Measurements from ENCODE around the gene FARS2.

FARS2 gene

GRCh38 chr6:5507131-5507681, 245.9 kb downstream of the FARS2 start:
- DNase-seq, result no peak

GRCh38 chr6:5509106-5509505, 247.8 kb downstream of the FARS2 start:
- Histone ChIP-seq H4K91ac (ENCODE audit: low read depth, low read length) (no peak overlapping the region), H3K9ac (ENCODE audit: low read length) (no peak overlapping the region), H2BK12ac (ENCODE audit: low read length) (no peak overlapping the region), H3K36me3 (ENCODE audit: control insufficient read depth in 1 of 2, insufficient read depth in 2 of 2, low read length in 2 of 2) (no peaks in the 10 kb centered on the region), H2BK5ac (ENCODE audit: low read depth, low read length, poor library complexity) (no peak overlapping the region), H3K27ac (ENCODE audit: low read depth, low read length) (no peak overlapping the region), H2AFZ (ENCODE audit: insufficient read depth, low read length, poor library complexity) (no peak overlapping the region), H3K23ac (ENCODE audit: low read length) (no peak overlapping the region), H3K4me3 (ENCODE audit: low read depth, low read length) (no peak overlapping the region), H3K4me1 (ENCODE audit: control insufficient read depth in 1 of 2, insufficient read depth in 2 of 2, low read length in 2 of 2) (no peaks in the 10 kb centered on the region), H3K79me1 (ENCODE audit: low read length) (no peaks in the 10 kb centered on the region), H3K9me3 (ENCODE audit: insufficient read depth, low read depth, low read length) (no peaks in the 10 kb centered on the region), H3K27me3 (ENCODE audit: insufficient read depth, low read length) (no peaks in the 10 kb centered on the region), H3K4ac (ENCODE audit: low read depth, low read length) (no peak overlapping the region), H2AK5ac (ENCODE audit: low read length) (no peak overlapping the region), H3K14ac (ENCODE audit: low read length) (no peak overlapping the region), H3K79me2 (ENCODE audit: control insufficient read depth, insufficient read depth, low read length, poor library complexity) (no peaks in the 10 kb centered on the region), H3K4me2 (ENCODE audit: low read length) (no peak overlapping the region), H2BK120ac (ENCODE audit: insufficient read depth, low read length, poor library complexity) (no peak overlapping the region), H4K12ac (ENCODE audit: low read depth, low read length) (no peak overlapping the region), H4K8ac (ENCODE audit: low read depth, low read length) (no peak overlapping the region), H3K18ac (ENCODE audit: low read length) (no peak overlapping the region)
- WGBS (ENCODE audit: extremely low coverage, insufficient coverage, insufficient read length), result no CpG with 5 or more reads among the region's 8 CpGs
- DNase-seq, result no peak

More at GRCh38 chr6:5507131-5507681, 245.9 kb downstream of the FARS2 start:
- H3K79me2 ChIP-seq (ENCODE audit: control insufficient read depth, insufficient read depth, low read length, poor library complexity), result no peaks in the 10 kb centered on the region
- no peak overlapping the region for H4K12ac ChIP-seq (ENCODE audit: low read depth, low read length)
- H3K23ac ChIP-seq (ENCODE audit: low read length), result no peak overlapping the region
- no peak overlapping the region for H2BK12ac ChIP-seq (ENCODE audit: low read length)
- no peak overlapping the region for H2BK5ac ChIP-seq (ENCODE audit: low read depth, low read length, poor library complexity)
- H3K27me3 ChIP-seq (ENCODE audit: insufficient read depth, low read length), result no peaks in the 10 kb centered on the region
- H2AFZ ChIP-seq (ENCODE audit: insufficient read depth, low read length, poor library complexity), result no peak overlapping the region
- no peak overlapping the region for H2AK5ac ChIP-seq (ENCODE audit: low read length)
- no peak overlapping the region for H3K4me3 ChIP-seq (ENCODE audit: low read depth, low read length)
- H3K4ac ChIP-seq (ENCODE audit: low read depth, low read length), result no peak overlapping the region
- no peak overlapping the region for H3K18ac ChIP-seq (ENCODE audit: low read length)
- no peak overlapping the region for H2BK120ac ChIP-seq (ENCODE audit: insufficient read depth, low read length, poor library complexity)
- H3K9ac ChIP-seq (ENCODE audit: low read length), result no peak overlapping the region
- no CpG with 5 or more reads among the region's 4 CpGs for WGBS (ENCODE audit: extremely low coverage, insufficient coverage, insufficient read length)
- H3K27ac ChIP-seq (ENCODE audit: low read depth, low read length), result no peak overlapping the region
- no peaks in the 10 kb centered on the region for H3K36me3 ChIP-seq (ENCODE audit: control insufficient read depth in 1 of 2, insufficient read depth in 2 of 2, low read length in 2 of 2)
- H3K14ac ChIP-seq (ENCODE audit: low read length), result no peak overlapping the region
- H3K79me1 ChIP-seq (ENCODE audit: low read length), result no peaks in the 10 kb centered on the region
- H3K4me1 ChIP-seq (ENCODE audit: control insufficient read depth in 1 of 2, insufficient read depth in 2 of 2, low read length in 2 of 2), result no peaks in the 10 kb centered on the region
- no peaks in the 10 kb centered on the region for H3K9me3 ChIP-seq (ENCODE audit: insufficient read depth, low read depth, low read length)
- no peak overlapping the region for H4K91ac ChIP-seq (ENCODE audit: low read depth, low read length)
- H4K8ac ChIP-seq (ENCODE audit: low read depth, low read length), result no peak overlapping the region
- no peak overlapping the region for H3K4me2 ChIP-seq (ENCODE audit: low read length)

- no peak overlapping the region for H2AFZ ChIP-seq (ENCODE audit: insufficient read depth, low read length, poor library complexity)
- DNase-seq, result no peak
- no peak overlapping the region for H2BK5ac ChIP-seq (ENCODE audit: low read depth, low read length, poor library complexity)
- no peak overlapping the region for H2AK5ac ChIP-seq (ENCODE audit: low read length)
- H3K79me2 ChIP-seq (ENCODE audit: control insufficient read depth, insufficient read depth, low read length, poor library complexity), result no peaks in the 10 kb centered on the region
- H3K36me3 ChIP-seq (ENCODE audit: control insufficient read depth in 1 of 2, insufficient read depth in 2 of 2, low read length in 2 of 2), result no peaks in the 10 kb centered on the region
- H3K4me1 ChIP-seq (ENCODE audit: control insufficient read depth in 1 of 2, insufficient read depth in 2 of 2, low read length in 2 of 2), result no peaks in the 10 kb centered on the region
- H4K12ac ChIP-seq (ENCODE audit: low read depth, low read length), result no peak overlapping the region
- H3K4me2 ChIP-seq (ENCODE audit: low read length), result no peak overlapping the region
- H3K79me1 ChIP-seq (ENCODE audit: low read length), result no peaks in the 10 kb centered on the region
- no peak overlapping the region for H3K4ac ChIP-seq (ENCODE audit: low read depth, low read length)
- no peak overlapping the region for H3K18ac ChIP-seq (ENCODE audit: low read length)
- no peak overlapping the region for H3K14ac ChIP-seq (ENCODE audit: low read length)
- peak overlapping the region; percentile 76 for H3K23ac ChIP-seq (ENCODE audit: low read length)
- H3K27me3 ChIP-seq (ENCODE audit: insufficient read depth, low read length), result no peaks in the 10 kb centered on the region
- no CpG with 5 or more reads among the region's 24 CpGs for WGBS (ENCODE audit: extremely low coverage, insufficient coverage, insufficient read length)
- no peak overlapping the region for H4K8ac ChIP-seq (ENCODE audit: low read depth, low read length)
- no peak overlapping the region for H4K91ac ChIP-seq (ENCODE audit: low read depth, low read length)
- H3K9me3 ChIP-seq (ENCODE audit: insufficient read depth, low read depth, low read length), result no peaks in the 10 kb centered on the region
- H2BK120ac ChIP-seq (ENCODE audit: insufficient read depth, low read length, poor library complexity), result no peak overlapping the region
- H3K4me3 ChIP-seq (ENCODE audit: low read depth, low read length), result peak overlapping the region; percentile 13
- no peak overlapping the region for H2BK12ac ChIP-seq (ENCODE audit: low read length)
- no peak overlapping the region for H3K27ac ChIP-seq (ENCODE audit: low read depth, low read length)
- H3K9ac ChIP-seq (ENCODE audit: low read length), result peak overlapping the region; percentile 74
These were observed 249.2 kb downstream of the FARS2 start for GRCh38 chr6:5510331-5511133.

DNA sequence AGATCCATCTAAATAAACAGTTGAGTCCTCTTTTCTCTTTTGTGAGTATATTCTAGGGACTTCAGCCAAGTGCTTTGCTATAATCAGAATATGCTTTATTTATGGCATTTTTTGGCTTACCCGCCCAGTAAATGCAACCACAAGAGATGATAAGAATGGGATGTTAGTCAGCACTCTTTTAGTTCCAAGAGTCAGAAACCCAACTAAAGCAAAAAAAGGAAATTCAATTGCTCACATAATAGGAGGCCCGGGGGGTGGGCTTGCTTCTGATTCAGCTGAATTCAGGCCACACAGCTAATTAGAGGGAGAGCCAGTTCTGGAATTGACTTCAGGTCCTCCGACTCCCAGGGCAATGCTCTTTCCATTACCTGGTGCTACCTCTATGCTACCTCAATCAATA, 250.6 kb downstream of the FARS2 start:
- Histone ChIP-seq H3K36me3 (ENCODE audit: control insufficient read depth in 1 of 2, insufficient read depth in 2 of 2, low read length in 2 of 2) (no peaks in the 10 kb centered on the region), H2BK120ac (ENCODE audit: insufficient read depth, low read length, poor library complexity) (no peak overlapping the region), H3K23ac (ENCODE audit: low read length) (no peak overlapping the region), H3K27me3 (ENCODE audit: insufficient read depth, low read length) (no peaks in the 10 kb centered on the region), H3K27ac (ENCODE audit: low read depth, low read length) (no peak overlapping the region), H4K8ac (ENCODE audit: low read depth, low read length) (no peak overlapping the region), H3K4me1 (ENCODE audit: control insufficient read depth in 1 of 2, insufficient read depth in 2 of 2, low read length in 2 of 2) (no peaks in the 10 kb centered on the region), H3K4ac (ENCODE audit: low read depth, low read length) (no peak overlapping the region), H3K4me3 (ENCODE audit: low read depth, low read length) (no peak overlapping the region), H3K18ac (ENCODE audit: low read length) (no peak overlapping the region), H2BK5ac (ENCODE audit: low read depth, low read length, poor library complexity) (no peak overlapping the region), H2BK12ac (ENCODE audit: low read length) (no peak overlapping the region), H3K14ac (ENCODE audit: low read length) (no peak overlapping the region), H3K4me2 (ENCODE audit: low read length) (no peak overlapping the region), H4K12ac (ENCODE audit: low read depth, low read length) (no peak overlapping the region), H3K79me2 (ENCODE audit: control insufficient read depth, insufficient read depth, low read length, poor library complexity) (no peaks in the 10 kb centered on the region), H3K79me1 (ENCODE audit: low read length) (no peaks in the 10 kb centered on the region), H2AK5ac (ENCODE audit: low read length) (no peak overlapping the region), H4K91ac (ENCODE audit: low read depth, low read length) (no peak overlapping the region), H3K9me3 (ENCODE audit: insufficient read depth, low read depth, low read length) (no peaks in the 10 kb centered on the region), H3K9ac (ENCODE audit: low read length) (no peak overlapping the region), H2AFZ (ENCODE audit: insufficient read depth, low read length, poor library complexity) (no peak overlapping the region)
- DNase-seq, result no peak
- WGBS (ENCODE audit: extremely low coverage, insufficient coverage, insufficient read length), result no CpG with 5 or more reads among the region's 3 CpGs
